Karpas-422 (cell line): Measurements from ENCODE around the gene SLC26A1. TPM values are rescaled to one million over a fixed set of nuclear protein-coding genes. Genes with fewer than 3 reads are reported as not detected.
"Not testable (repeated sequence)": the region's sequence is repeated elsewhere in the genome, so short reads cannot be mapped to it uniquely, and the experiment has no call there.

Source experiments
- DNase-seq: peaks from one replicate; pipeline ENCODE4 v3.0.0-alpha.2; 2015
- H2AFZ ChIP-seq: fragments of 200-600 bp; sonication (generic); 2 replicates; pipeline ENCODE4 v1.6.1; 2014; ENCODE audit warnings: antibody characterized with exemption, low read length, mixed read lengths
- H3K27ac ChIP-seq: fragments of 200-600 bp; sonication (generic); 2 replicates; pipeline ENCODE4 v1.5.1; 2014; ENCODE audit warnings: mild to moderate bottlenecking, low read length, moderate library complexity
- H3K27me3 ChIP-seq: fragments of 200-600 bp; sonication (generic); 2 replicates; pipeline ENCODE4 v1.6.1; 2014; ENCODE audit warnings: low read length, mixed read lengths
- H3K36me3 ChIP-seq: fragments of 200-600 bp; sonication (generic); 2 replicates; pipeline ENCODE4 v1.6.1; 2014; ENCODE audit warnings: low read length, mixed read lengths; ENCODE audit not compliant: insufficient read depth
- H3K4me1 ChIP-seq: fragments of 200-600 bp; sonication (generic); 2 replicates; pipeline ENCODE4 v1.6.1; 2014; ENCODE audit warnings: mild to moderate bottlenecking, low read length, mixed read lengths
- H3K4me2 ChIP-seq: fragments of 200-600 bp; sonication (generic); 2 replicates; pipeline ENCODE4 v1.6.1; 2014; ENCODE audit warnings: low read length, low read depth, mild to moderate bottlenecking; ENCODE audit not compliant: poor library complexity, severe bottlenecking
- H3K4me3 ChIP-seq: fragments of 200-600 bp; sonication (generic); 2 replicates; pipeline ENCODE4 v1.5.1; 2014; ENCODE audit warnings: mild to moderate bottlenecking, antibody characterized with exemption, low read length, mixed read lengths
- H3K79me2 ChIP-seq: fragments of 200-600 bp; sonication (generic); 2 replicates; pipeline ENCODE4 v1.6.1; 2014; ENCODE audit warnings: mild to moderate bottlenecking, low read length, mixed read lengths
- H3K9ac ChIP-seq: fragments of 200-600 bp; sonication (generic); 2 replicates; pipeline ENCODE4 v1.6.0; 2014; ENCODE audit warnings: low read length
- H3K9me2 ChIP-seq: fragments of 200-600 bp; sonication (generic), shearing (Covaris generic); replicated peaks from 2 replicates; pipeline ENCODE4 v1.6.0; 2014; ENCODE audit warnings: mild to moderate bottlenecking, low read length, moderate library complexity; ENCODE audit not compliant: insufficient read depth
- H3K9me3 ChIP-seq: fragments of 300-700, 200-600 bp; sonication (generic); 2 replicates; pipeline ENCODE4 v1.6.1; 2014; ENCODE audit warnings: low read length, mixed read lengths
- H4K20me1 ChIP-seq: fragments of 200-600 bp; sonication (generic); 2 replicates; pipeline ENCODE4 v1.6.1; 2014; ENCODE audit warnings: mild to moderate bottlenecking, antibody characterized with exemption, low read length, low read depth; ENCODE audit not compliant: insufficient read depth
- total RNA-seq: library from RNA; depleted of rRNA; stranded (reverse); fragments of >200 nt; shearing (Covaris generic); gene quantifications from 2 replicates; pipeline ENCODE4 v1.2.3, GENCODE V29; 2014; ENCODE audit warnings: low replicate concordance

The SLC26A1 gene
- total RNA-seq, 1 experiment from 2014 or later = not detected

GRCh38 chr4:976016-976415, 17.2 kb downstream of the SLC26A1 start:
- not testable (repeated sequence) for H3K9me3 ChIP-seq, H2AFZ ChIP-seq, H3K9me2 ChIP-seq, H3K4me1 ChIP-seq, H3K79me2 ChIP-seq, DNase-seq, H3K4me2 ChIP-seq, H3K36me3 ChIP-seq, H3K27me3 ChIP-seq, H3K4me3 ChIP-seq, H3K9ac ChIP-seq, H3K27ac ChIP-seq
- peaks cover 12% of the 10 kb centered on the region; the same call in 1 of the 2 replicates for H4K20me1 ChIP-seq

GRCh38 chr4:974668-975067, 18.5 kb downstream of the SLC26A1 start:
- H3K9me2 ChIP-seq = no peaks in the 10 kb centered on the region
- peaks cover 10% of the 10 kb centered on the region for H3K4me1 ChIP-seq
- peaks cover 12% of the 10 kb centered on the region; the same call in 1 of the 2 replicates for H4K20me1 ChIP-seq
- H3K27ac ChIP-seq = no peak overlapping the region
- no peak overlapping the region for H3K9ac ChIP-seq
- no peaks in the 10 kb centered on the region for H3K36me3 ChIP-seq
- no peak overlapping the region for H2AFZ ChIP-seq
- no peaks in the 10 kb centered on the region for H3K79me2 ChIP-seq
- H3K9me3 ChIP-seq = no peaks in the 10 kb centered on the region
- H3K27me3 ChIP-seq = no peaks in the 10 kb centered on the region
- H3K4me2 ChIP-seq = no peak overlapping the region
- DNase-seq = no peak
- no peak overlapping the region for H3K4me3 ChIP-seq

GRCh38 chr4:973431-974397, 19.5 kb downstream of the SLC26A1 start, which contains the start of gene DGKQ:
Gene DGKQ (minus strand): TSS chr4:973569. CDS start chr4:973482, 87 bp downstream.
- Histone ChIP-seq H3K4me1 (peaks cover 10% of the 10 kb centered on the region), H3K9me3 (no peaks in the 10 kb centered on the region), H3K36me3 (no peaks in the 10 kb centered on the region), H3K4me3 (peak within 1 kb of the TSS; percentile 96), H3K4me2 (peak within 1 kb of the TSS; percentile 97), H3K27ac (no peak within 1 kb of the TSS), H4K20me1 (peaks cover 12% of the 10 kb centered on the region; the same call in 1 of the 2 replicates), H3K79me2 (no peaks in the 10 kb centered on the region), H3K9me2 (no peaks in the 10 kb centered on the region), H3K27me3 (no peaks in the 10 kb centered on the region), H3K9ac (peak within 1 kb of the TSS; percentile 80), H2AFZ (peak within 1 kb of the TSS; percentile 67; the same call in 1 of the 2 replicates)
- peak; percentile 92 for DNase-seq

DNA sequence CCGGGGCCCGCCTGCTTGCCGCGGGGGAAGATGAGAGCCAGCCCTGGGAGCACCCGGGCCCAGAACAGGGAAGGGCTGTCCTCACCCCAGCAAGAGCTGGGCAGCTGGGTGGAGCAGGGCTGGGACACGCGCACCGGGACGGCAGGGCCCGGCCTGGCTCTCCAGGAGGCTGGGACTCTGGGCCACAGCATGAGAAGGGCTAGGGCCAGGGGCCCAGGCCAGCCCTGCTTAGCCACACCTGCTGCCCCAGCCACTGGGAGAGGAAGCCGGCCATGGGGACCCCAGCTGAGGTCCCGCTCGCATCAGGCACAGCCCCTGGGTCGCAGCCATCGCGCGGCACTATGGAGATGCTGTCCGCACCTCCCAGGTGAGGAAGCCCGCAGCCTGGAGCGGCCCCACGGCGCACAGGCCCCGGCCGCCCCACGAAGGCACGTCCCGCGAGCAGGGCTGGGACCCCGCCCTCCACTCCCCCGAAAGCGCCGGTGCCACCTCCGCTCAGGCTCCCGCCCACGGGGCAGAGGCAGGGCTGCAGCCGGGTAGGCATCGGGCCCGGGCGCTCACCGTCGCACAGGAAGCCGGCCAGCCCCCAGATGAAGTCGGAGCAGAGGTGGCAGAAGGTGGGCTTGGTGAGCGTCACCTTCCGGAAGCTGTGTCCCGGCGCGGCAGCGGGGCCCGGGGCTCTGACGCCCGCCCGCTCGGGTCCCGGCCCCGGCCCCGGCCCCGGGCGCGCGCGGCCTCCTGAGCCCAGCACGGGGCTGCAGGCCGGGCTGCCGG, 20.4 kb downstream of the SLC26A1 start:
- Histone ChIP-seq H3K27ac (no peak overlapping the region), H3K27me3 (no peaks in the 10 kb centered on the region), H3K9me3 (no peaks in the 10 kb centered on the region), H3K4me2 (peak overlapping the region; percentile 97), H3K9ac (peak overlapping the region; percentile 80), H3K79me2 (no peaks in the 10 kb centered on the region), H4K20me1 (peaks cover 12% of the 10 kb centered on the region; the same call in 1 of the 2 replicates), H3K9me2 (no peaks in the 10 kb centered on the region), H3K36me3 (no peaks in the 10 kb centered on the region), H3K4me3 (peak overlapping the region; percentile 96), H3K4me1 (peaks cover 10% of the 10 kb centered on the region), H2AFZ (peak overlapping the region; percentile 67; the same call in 1 of the 2 replicates)
- peak; percentile 76 for DNase-seq

DNA sequence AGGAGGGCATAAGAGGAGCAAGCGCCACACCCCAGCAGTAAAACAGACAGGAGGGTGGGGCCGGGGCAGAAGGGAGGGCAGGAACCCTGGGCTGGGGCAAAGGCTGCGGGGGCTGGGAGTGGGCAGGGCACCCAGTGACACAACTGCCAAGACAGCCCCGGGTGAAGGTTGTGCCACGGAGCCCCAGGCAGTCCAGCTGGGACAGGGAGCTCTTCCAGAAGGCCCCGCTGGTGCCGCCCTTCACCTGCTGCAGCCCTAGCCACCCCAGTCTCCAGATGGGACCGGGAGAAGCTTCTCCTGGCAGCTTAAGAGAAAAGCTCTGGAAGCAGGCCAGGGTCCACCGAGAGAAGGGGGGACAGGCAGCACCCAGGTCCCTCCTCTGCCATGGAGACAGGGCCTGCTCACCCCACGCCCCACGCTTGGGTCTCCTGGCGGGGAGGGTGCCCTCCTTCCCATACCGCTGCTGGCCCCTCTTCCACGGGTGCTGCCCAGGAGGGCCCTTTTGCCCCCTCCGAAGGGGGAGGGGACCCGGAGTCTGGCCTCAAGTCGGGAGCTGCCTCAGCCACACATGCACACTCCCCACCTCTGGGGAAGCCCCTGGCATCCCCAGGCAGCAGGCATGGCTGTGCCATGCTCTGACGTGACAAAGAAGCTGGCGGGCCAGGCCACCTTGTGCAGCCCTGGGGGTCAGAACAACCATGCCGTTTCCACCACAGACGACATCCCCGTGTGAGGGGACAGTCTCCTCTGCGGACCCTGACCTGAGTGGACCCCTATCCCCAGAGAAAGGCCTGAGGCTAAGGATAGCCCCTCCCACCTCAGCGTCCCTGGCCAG, 21.3 kb downstream of the SLC26A1 start:
- Histone ChIP-seq H3K4me1 (peaks cover 10% of the 10 kb centered on the region), H3K9me2 (no peaks in the 10 kb centered on the region), H3K9me3 (no peaks in the 10 kb centered on the region), H3K27me3 (no peaks in the 10 kb centered on the region), H3K79me2 (no peaks in the 10 kb centered on the region), H3K27ac (no peak overlapping the region), H3K4me2 (peak overlapping the region; percentile 97), H4K20me1 (peaks cover 12% of the 10 kb centered on the region; the same call in 1 of the 2 replicates), H3K36me3 (no peaks in the 10 kb centered on the region), H2AFZ (no peak overlapping the region), H3K9ac (peak overlapping the region; percentile 80), H3K4me3 (peak overlapping the region; percentile 96)
- no peak for DNase-seq

- Histone ChIP-seq H3K9me3 (no peaks in the 10 kb centered on the region), H3K4me3 (no peak overlapping the region), H3K27me3 (no peaks in the 10 kb centered on the region), H3K9ac (no peak overlapping the region), H3K36me3 (no peaks in the 10 kb centered on the region), H3K79me2 (no peaks in the 10 kb centered on the region), H3K27ac (no peak overlapping the region), H3K4me2 (no peak overlapping the region), H3K4me1 (peaks cover 10% of the 10 kb centered on the region), H3K9me2 (no peaks in the 10 kb centered on the region), H2AFZ (no peak overlapping the region), H4K20me1 (peaks cover 12% of the 10 kb centered on the region; the same call in 1 of the 2 replicates)
- DNase-seq = no peak
These were observed 22.2 kb downstream of the SLC26A1 start for GRCh38 chr4:970854-971520.

GRCh38 chr4:970046-970745, 23.0 kb downstream of the SLC26A1 start:
- DNase-seq = no peak
- H3K9ac ChIP-seq = no peak overlapping the region
- H3K4me3 ChIP-seq = no peak overlapping the region
- H3K27ac ChIP-seq = no peak overlapping the region
- H4K20me1 ChIP-seq = peaks cover 12% of the 10 kb centered on the region; the same call in 1 of the 2 replicates
- no peaks in the 10 kb centered on the region for H3K9me2 ChIP-seq
- H3K79me2 ChIP-seq = no peaks in the 10 kb centered on the region
- H2AFZ ChIP-seq = no peak overlapping the region
- H3K27me3 ChIP-seq = no peaks in the 10 kb centered on the region
- no peaks in the 10 kb centered on the region for H3K9me3 ChIP-seq
- H3K4me2 ChIP-seq = no peak overlapping the region
- peaks cover 10% of the 10 kb centered on the region for H3K4me1 ChIP-seq
- H3K36me3 ChIP-seq = no peaks in the 10 kb centered on the region
